GM12878 (cell line): ENCODE data around the gene CRY1. TPM values are rescaled to one million over a fixed set of nuclear protein-coding genes. Genes with fewer than 3 reads are reported as not detected.

ENCODE experiments used
- ATAC-seq: fragments of 200-7000 bp; cut with Tn5 transposase; 3 replicates; pipeline ENCODE4 v1.9.1; 2020; ENCODE audit warnings: mild to moderate bottlenecking, moderate library complexity
- BruUV-seq: library from RNA; stranded (reverse); fragments of 400-500 nt; replicated peaks from 2 replicates; lab custom pipeline; 2021; lab: Mats Ljungman, UMichigan
- CTCF ChIA-PET: fragments of 300-600 bp; sonication (Branson Sonifier 250); formaldehyde crosslinking; extraction: SDS; loops from one replicate; lab custom pipeline; 2021; ENCODE audit warnings: inconsistent platforms; lab: Yijun Ruan, JAX
- POLR2A ChIA-PET: fragments of 350-600 bp; formaldehyde crosslinking; extraction: SDS; loops from one replicate; lab custom pipeline; 2021; ENCODE audit warnings: inconsistent platforms; lab: Charles Lee
- RAD21 ChIA-PET: fragments of 300-600 bp; sonication (Branson Sonifier 250); formaldehyde crosslinking; loops from one replicate; lab custom pipeline; 2023; ENCODE audit warnings: antibody characterized with exemption; ENCODE audit not compliant: unreplicated experiment; lab: Charles Lee
- SMC1A ChIA-PET: fragments of 300-600 bp; sonication (Branson Sonifier 250); formaldehyde crosslinking; loops from one replicate; lab custom pipeline; 2023; ENCODE audit not compliant: unreplicated experiment, uncharacterized antibody; lab: Charles Lee
- DNase-seq: peaks from one replicate; pipeline ENCODE4 v3.0.0-alpha.2; 2011; ENCODE audit warnings: low read depth, low spot score
- FAIRE-seq: peaks from 3 replicates; lab custom pipeline; 2011; peaks lifted over from hg19 to GRCh38; lab: Jason Lieb, UNC
- H2AFZ ChIP-seq: 2 replicates; pipeline ENCODE4 v1.6.0; 2011; ENCODE audit warnings: low read depth, low read length, control low read depth; ENCODE audit not compliant: control insufficient read depth
- H3K27ac ChIP-seq: 2 replicates; pipeline ENCODE4 v1.5.1; 2011; ENCODE audit warnings: control low read depth; ENCODE audit not compliant: control insufficient read depth, insufficient read depth
- H3K27me3 ChIP-seq, 2 experiments: replicated peaks in 1 of 2; 2 replicates each; pipeline versions ENCODE4 v1.6.0 to v1.6.1; 2011; ENCODE audit warnings: low read length in 1 of 2; ENCODE audit not compliant: control insufficient read depth in 2 of 2, insufficient read depth in 2 of 2
- H3K36me3 ChIP-seq, 2 experiments: 2 replicates each; pipeline ENCODE4 v1.5.1; 2011; ENCODE audit warnings: low read length in 1 of 2; ENCODE audit not compliant: control insufficient read depth in 2 of 2, insufficient read depth in 2 of 2
- H3K4me1 ChIP-seq: 2 replicates; pipeline ENCODE4 v1.6.1; 2011; ENCODE audit warnings: mild to moderate bottlenecking, low read length, moderate library complexity, mixed read lengths; ENCODE audit not compliant: control insufficient read depth, insufficient read depth
- H3K4me2 ChIP-seq: 2 replicates; pipeline ENCODE4 v1.6.0; 2011; ENCODE audit warnings: control low read depth; ENCODE audit not compliant: control insufficient read depth, insufficient read depth
- H3K4me3 ChIP-seq: fragments of 200-600 bp; sonication (generic); 2 replicates; pipeline ENCODE4 v1.5.1; 2016
- H3K79me2 ChIP-seq: 2 replicates; pipeline ENCODE4 v1.6.0; 2011; ENCODE audit warnings: low read length; ENCODE audit not compliant: control insufficient read depth, insufficient read depth
- H3K9ac ChIP-seq: 2 replicates; pipeline ENCODE4 v1.8.0; 2011; ENCODE audit warnings: low read length, control low read depth, mixed read lengths; ENCODE audit not compliant: control insufficient read depth, insufficient read depth
- H3K9me3 ChIP-seq: replicated peaks from 3 replicates; pipeline ENCODE4 v1.5.1; 2011; ENCODE audit warnings: mild to moderate bottlenecking, low read length; ENCODE audit not compliant: control insufficient read depth, insufficient read depth
- H4K20me1 ChIP-seq: 2 replicates; pipeline ENCODE4 v1.6.0; 2011; ENCODE audit not compliant: control insufficient read depth, insufficient read depth
- BHLHE40 ChIP-seq, 2 experiments: fragments of 450-650 bp in 1 of 2; IDR thresholded peaks; 2 replicates each; pipeline ENCODE4 v1.6.1; 2011 to 2017; ENCODE audit warnings: low read depth in 2 of 2, borderline replicate concordance in 1 of 2, improper control_type of control experiment in 1 of 2, low read length in 1 of 2, mild to moderate bottlenecking in 1 of 2
- DPF2 ChIP-seq: fragments of 450-650 bp; IDR thresholded peaks from 2 replicates; pipeline ENCODE4 v1.6.1; 2017; ENCODE audit warnings: mild to moderate bottlenecking
- EP300 ChIP-seq, 2 experiments: fragments of 150-350 bp in 1 of 2; IDR thresholded peaks; 2 replicates each; pipeline ENCODE4 v1.6.1; 2011 to 2012; ENCODE audit warnings: low read depth in 2 of 2, low read length in 2 of 2, borderline replicate concordance in 1 of 2, improper control_type of control experiment in 1 of 2, inconsistent platforms in 1 of 2; ENCODE audit not compliant: control insufficient read depth in 1 of 2
- GATAD2B ChIP-seq: fragments of 450-650 bp; conservative IDR thresholded peaks from 2 replicates; pipeline ENCODE4 v1.6.1; 2017; ENCODE audit warnings: low read depth, mild to moderate bottlenecking, moderate library complexity
- KLF5 ChIP-seq: fragments of 450-650 bp; IDR thresholded peaks from 2 replicates; pipeline ENCODE4 v1.6.1; 2014; ENCODE audit warnings: mild to moderate bottlenecking; ENCODE audit not compliant: partially characterized antibody
- NFYB ChIP-seq: IDR thresholded peaks from 2 replicates; pipeline ENCODE4 v1.6.1; 2011; ENCODE audit warnings: low read depth, mild to moderate bottlenecking, low read length, improper control_type of control experiment, moderate library complexity; ENCODE audit not compliant: insufficient read depth
- NR2C2 ChIP-seq: IDR thresholded peaks from 2 replicates; pipeline ENCODE4 v1.6.1; 2011; ENCODE audit warnings: borderline replicate concordance, low read depth; ENCODE audit not compliant: control insufficient read depth, insufficient read length
- RBBP5 ChIP-seq: fragments of 200-600 bp; sonication (generic); conservative IDR thresholded peaks from 2 replicates; pipeline ENCODE4 v1.6.1; 2016
- RELA ChIP-seq: fragments of 450-650 bp; IDR thresholded peaks from 2 replicates; pipeline ENCODE4 v1.8.0; 2014; ENCODE audit warnings: borderline replicate concordance; ENCODE audit not compliant: partially characterized antibody
- RFX5 ChIP-seq: IDR thresholded peaks from 2 replicates; pipeline ENCODE4 v1.6.1; 2011; ENCODE audit warnings: low read depth, low read length, improper control_type of control experiment
- SIN3A ChIP-seq: IDR thresholded peaks from 2 replicates; pipeline ENCODE4 v1.6.1; 2012; ENCODE audit warnings: low read depth, low read length, improper control_type of control experiment
- STAT1 ChIP-seq: fragments of 450-650 bp; conservative IDR thresholded peaks from 2 replicates; pipeline ENCODE4 v1.6.1; 2014; ENCODE audit warnings: antibody characterized with exemption, mild to moderate bottlenecking
- YBX1 ChIP-seq: fragments of 450-650 bp; IDR thresholded peaks from 2 replicates; pipeline ENCODE4 v1.6.1; 2016; ENCODE audit warnings: antibody characterized with exemption
- ZNF24 ChIP-seq: fragments of 450-650 bp; IDR thresholded peaks from 2 replicates; pipeline ENCODE4 v1.6.1; 2017; ENCODE audit warnings: antibody characterized with exemption, mild to moderate bottlenecking
- WGBS: methylation state at CpG from one replicate; pipeline ENCODE4 v1.1.6; 2016; ENCODE audit warnings: low lambda C conversion rate; ENCODE audit not compliant: insufficient replicate concordance, insufficient coverage; ENCODE audit errors: missing lambda C conversion rate; 5-methylcytosine and 5-hydroxymethylcytosine counted together
- in situ Hi-C: fragments of 300-500 bp; cut with MboI; formaldehyde crosslinking; loops from 9 replicates; pipeline ENCODE4 v1.14.3; 2018; ENCODE audit warnings: mixed read lengths
- intact Hi-C: fragments of 100-400 bp; cut with micrococcal nuclease; formaldehyde crosslinking; loops from one replicate; pipeline ENCODE4 v1.14.2; 2022; ENCODE audit not compliant: unreplicated experiment
- polyA plus RNA-seq, 11 experiments: library from polyadenylated mRNA; depleted of rRNA in 4 of 11; unstranded in 6 of 11; stranded (reverse) in 5 of 11; fragments of >200 nt; fragmentation: Nextera tagmentation in 4 of 11; fragmentation: Illumina TruSeq in 1 of 11; extraction: Ambion mirVana in 4 of 11; extraction: Trizol in 1 of 11; gene quantifications; 1 replicate in 1 of 11; 2 replicates in 10 of 11; pipeline versions ENCODE4 v1.2.1 to v1.2.3, GENCODE V29; 2011 to 2016; ENCODE audit warnings: inconsistent platforms in 2 of 11, missing spikeins in 2 of 11, low read depth in 1 of 11
- total RNA-seq, 4 experiments: library from RNA; depleted of rRNA in 3 of 4; stranded (reverse); fragments of >200 nt in 3 of 4; fragmentation: Illumina TruSeq in 1 of 4; extraction: Trizol in 1 of 4; gene quantifications; 2 replicates each; pipeline versions ENCODE4 v1.2.1 to v1.2.3, GENCODE V29; 2013 to 2021
- TF ChIP-seq, protein P1 (sequence below): IDR thresholded peaks from 2 replicates; pipeline ENCODE4 v1.6.1; 2011; ENCODE audit warnings: low read depth, low read length, improper control_type of control experiment, borderline replicate concordance
- TF ChIP-seq, protein P2 (sequence below): fragments of 150-350 bp; IDR thresholded peaks from 2 replicates; pipeline ENCODE4 v1.6.1; 2014; ENCODE audit warnings: mild to moderate bottlenecking, low read depth, low read length
- TF ChIP-seq, protein P3 (sequence below): fragments of 450-650 bp; IDR thresholded peaks from 2 replicates; pipeline ENCODE4 v1.6.1; 2017; ENCODE audit warnings: low read depth, mild to moderate bottlenecking, moderate library complexity

The CRY1 gene
- total and polyA plus RNA-seq, 10 of the 15 experiments (the other 5 are each of a cell fraction or from before 2014, with no cell fraction given), result 1.6 to 10.9 (median 5.4) TPM

DNA sequence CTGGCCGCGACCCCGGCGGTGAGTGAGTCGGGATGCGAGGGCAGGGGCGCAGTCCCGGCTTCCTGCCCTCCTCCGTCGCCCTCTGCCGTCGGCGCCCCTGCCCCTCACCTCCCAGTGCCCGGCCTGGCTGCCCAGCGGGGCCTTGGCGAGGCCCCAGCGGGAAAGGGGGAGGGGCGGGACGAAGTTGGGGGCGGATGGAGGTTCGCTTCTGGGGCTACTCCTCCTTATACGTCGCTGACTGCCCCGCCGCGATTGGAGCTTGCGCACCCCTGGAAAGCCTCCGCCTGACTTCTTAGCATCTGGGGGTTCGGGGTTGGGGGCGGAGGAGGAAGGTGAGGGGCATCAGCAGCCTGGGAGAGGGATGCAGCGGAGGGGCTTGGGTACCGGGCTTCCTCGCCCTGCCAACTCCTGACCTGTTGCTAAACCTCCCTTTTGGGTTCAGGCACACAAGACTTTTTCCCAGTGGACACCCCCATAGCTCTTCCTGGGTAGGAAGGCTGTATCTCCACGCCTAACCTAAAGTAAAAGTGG lies 137.2 kb downstream of the CRY1 start (continued):
- TF ChIP-seq, protein P1, sequence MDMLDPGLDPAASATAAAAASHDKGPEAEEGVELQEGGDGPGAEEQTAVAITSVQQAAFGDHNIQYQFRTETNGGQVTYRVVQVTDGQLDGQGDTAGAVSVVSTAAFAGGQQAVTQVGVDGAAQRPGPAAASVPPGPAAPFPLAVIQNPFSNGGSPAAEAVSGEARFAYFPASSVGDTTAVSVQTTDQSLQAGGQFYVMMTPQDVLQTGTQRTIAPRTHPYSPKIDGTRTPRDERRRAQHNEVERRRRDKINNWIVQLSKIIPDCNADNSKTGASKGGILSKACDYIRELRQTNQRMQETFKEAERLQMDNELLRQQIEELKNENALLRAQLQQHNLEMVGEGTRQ, result no peak
- TF ChIP-seq DPF2 (no peak), STAT1 (no peak), ZNF24 (no peak), RBBP5 (no peak)
- TF ChIP-seq, all 136 proteins: peak for 13

DNA sequence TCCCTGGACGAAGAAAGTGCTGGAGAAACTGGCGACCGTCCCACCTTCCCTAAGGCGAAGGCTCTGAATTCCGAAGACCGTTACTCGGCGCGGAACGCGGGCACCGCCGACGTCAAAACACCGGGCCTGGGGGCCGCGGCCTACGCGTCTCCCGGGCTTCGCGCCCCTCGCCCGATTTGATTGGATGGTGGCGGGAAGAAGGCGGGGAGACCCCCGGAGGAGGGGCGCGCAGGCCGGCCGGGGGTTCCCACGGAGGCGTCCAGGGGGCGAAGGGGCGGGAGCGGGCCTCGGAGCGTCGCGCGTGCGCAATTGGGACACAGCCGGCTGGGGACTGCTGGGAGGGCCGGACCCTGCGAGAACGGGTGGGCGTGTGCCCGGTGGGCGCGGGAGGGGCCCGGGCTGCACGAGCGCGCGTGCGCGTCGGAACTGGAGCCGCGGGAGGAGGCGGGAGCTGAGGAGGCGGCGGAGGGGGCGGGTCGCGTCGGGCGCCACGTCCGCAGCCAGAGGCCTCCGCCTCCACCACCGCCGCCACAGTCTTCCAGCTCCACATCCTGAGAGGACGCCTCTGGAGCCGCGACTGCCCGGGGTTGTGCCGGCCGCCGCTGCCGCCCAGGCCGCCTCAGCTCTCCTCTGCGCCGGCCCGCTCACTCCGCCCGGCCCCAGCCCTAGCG lies 137.8 kb downstream of the CRY1 start, which contains the start of gene TMEM263:
TSS of gene TMEM263 (plus strand) at position 531 of the 671 bp plus-strand sequence. CDS start 11,210 bp downstream, outside the sequence.
- ATAC-seq (peak; percentile 88), DNase-seq (peak; percentile 83), FAIRE-seq (peak; percentile 77)
- peak within 1 kb of the TSS; percentile 81 for H3K4me3 ChIP-seq
- peak within 1 kb of the TSS; percentile 78 for H3K9ac ChIP-seq
- RAD21 ChIA-PET, result interaction anchor here (0.9 to 1.2 kb wide), 3 partner anchors 16 to 135 kb away, joined by 3 to 5 read pairs (median 3); no protein-coding TSS in a partner anchor
- 2% methylated on average over 71 of the region's 88 CpGs for WGBS
- H3K27ac ChIP-seq, result peak within 1 kb of the TSS; percentile 74
- H3K4me1 ChIP-seq, result peaks cover 4% of the 10 kb centered on the region; the same call in 1 of the 2 replicates
- peak within 1 kb of the TSS; percentile 77 for H3K4me2 ChIP-seq
- H3K36me3 ChIP-seq, result 0 out of 4 replicates have a peak, but pooled peaks cover 0 to 3% of the 10 kb centered on the region in 2 experiments
- SMC1A ChIA-PET, result interaction anchor here (2.2 kb wide), 1 partner anchor 32 kb away, joined by 8 read pairs; the partner anchor contains the start of gene MTERF2
- no peaks in the 10 kb centered on the region for H4K20me1 ChIP-seq
- intact Hi-C loops (no loop called here), in situ Hi-C loops (no loop called here)
- no TSS peak for BruUV-seq
- CTCF ChIA-PET, result interaction anchor here (0.6 to 2.0 kb wide), 4 partner anchors 25 to 149 kb away, joined by 3 to 6 read pairs (median 4); no protein-coding TSS in a partner anchor
- no peaks in the 10 kb centered on the region for H3K27me3 ChIP-seq
- POLR2A ChIA-PET, result interaction anchor here (0.8 to 2.0 kb wide), 4 partner anchors 22 to 598 kb away, joined by 3 to 12 read pairs (median 3); partner anchors contain the start of genes MTERF2 and POLR3B
- H2AFZ ChIP-seq, result peak within 1 kb of the TSS; percentile 95
- H3K9me3 ChIP-seq, result no peaks in the 10 kb centered on the region
- H3K79me2 ChIP-seq, result peaks cover 35% of the 10 kb centered on the region
- TF ChIP-seq YBX1, result no peak
- TF ChIP-seq RFX5, result no peak
- TF ChIP-seq, protein P2, sequence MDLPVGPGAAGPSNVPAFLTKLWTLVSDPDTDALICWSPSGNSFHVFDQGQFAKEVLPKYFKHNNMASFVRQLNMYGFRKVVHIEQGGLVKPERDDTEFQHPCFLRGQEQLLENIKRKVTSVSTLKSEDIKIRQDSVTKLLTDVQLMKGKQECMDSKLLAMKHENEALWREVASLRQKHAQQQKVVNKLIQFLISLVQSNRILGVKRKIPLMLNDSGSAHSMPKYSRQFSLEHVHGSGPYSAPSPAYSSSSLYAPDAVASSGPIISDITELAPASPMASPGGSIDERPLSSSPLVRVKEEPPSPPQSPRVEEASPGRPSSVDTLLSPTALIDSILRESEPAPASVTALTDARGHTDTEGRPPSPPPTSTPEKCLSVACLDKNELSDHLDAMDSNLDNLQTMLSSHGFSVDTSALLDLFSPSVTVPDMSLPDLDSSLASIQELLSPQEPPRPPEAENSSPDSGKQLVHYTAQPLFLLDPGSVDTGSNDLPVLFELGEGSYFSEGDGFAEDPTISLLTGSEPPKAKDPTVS, result no peak
- peak; percentile 46 to 88; a peak in 3 of 4 replicates for TF ChIP-seq BHLHE40 (IDR thresholded peaks at IDR 0.05; ENCODE audit: borderline replicate concordance in 1 of 2, low read depth in 2 of 2, low read length in 1 of 2)
- 0 out of 2 replicates have a peak, but pooled peaks have one; percentile 12 for TF ChIP-seq SIN3A
- TF ChIP-seq NFYB, result peak; percentile 40; the same call in 1 of the 2 replicates
- peak; percentile 53 for TF ChIP-seq KLF5
- TF ChIP-seq EP300 (IDR thresholded peaks at IDR 0.05; ENCODE audit: borderline replicate concordance in 1 of 2, control insufficient read depth in 1 of 2, low read depth in 2 of 2, low read length in 2 of 2), result no peak
- no peak for TF ChIP-seq NR2C2
- TF ChIP-seq GATAD2B, result peak; percentile 83
- TF ChIP-seq RELA, result no peak
- TF ChIP-seq, protein P3, sequence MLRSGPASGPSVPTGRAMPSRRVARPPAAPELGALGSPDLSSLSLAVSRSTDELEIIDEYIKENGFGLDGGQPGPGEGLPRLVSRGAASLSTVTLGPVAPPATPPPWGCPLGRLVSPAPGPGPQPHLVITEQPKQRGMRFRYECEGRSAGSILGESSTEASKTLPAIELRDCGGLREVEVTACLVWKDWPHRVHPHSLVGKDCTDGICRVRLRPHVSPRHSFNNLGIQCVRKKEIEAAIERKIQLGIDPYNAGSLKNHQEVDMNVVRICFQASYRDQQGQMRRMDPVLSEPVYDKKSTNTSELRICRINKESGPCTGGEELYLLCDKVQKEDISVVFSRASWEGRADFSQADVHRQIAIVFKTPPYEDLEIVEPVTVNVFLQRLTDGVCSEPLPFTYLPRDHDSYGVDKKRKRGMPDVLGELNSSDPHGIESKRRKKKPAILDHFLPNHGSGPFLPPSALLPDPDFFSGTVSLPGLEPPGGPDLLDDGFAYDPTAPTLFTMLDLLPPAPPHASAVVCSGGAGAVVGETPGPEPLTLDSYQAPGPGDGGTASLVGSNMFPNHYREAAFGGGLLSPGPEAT, result 0 out of 2 replicates have a peak, but pooled peaks have one; percentile 21
